Fibroblast of lung (primary cell): ENCODE results near the gene ADARB1.

Experiments used
- CTCF ChIP-seq, 2 donors: IDR thresholded peaks in 1 of 2; conservative IDR thresholded peaks in 1 of 2; 1 replicate in 1 of 2; 2 replicates in 1 of 2; pipeline ENCODE4 v1.5.1; 2011 to 2012; ENCODE audit warnings: low read length in 2 of 2, control low read depth in 1 of 2, inconsistent platforms in 1 of 2, low read depth in 1 of 2, mild to moderate bottlenecking in 1 of 2
- EZH2 ChIP-seq: IDR thresholded peaks from 2 replicates; pipeline ENCODE4 v1.5.1; 2012; ENCODE audit warnings: low read length, control low read depth, mild to moderate bottlenecking; ENCODE audit errors: missing control alignments

- TF ChIP-seq CTCF (conservative IDR thresholded peaks at IDR 0.05 in 1 of 2, IDR thresholded peaks at IDR 0.05 in 1 of 2; ENCODE audit: low read depth in 1 of 2, low read length in 2 of 2) (no peak), EZH2 (no peak)
Observed at GRCh38 chr21:45137612-45137937, 63.2 kb downstream of the ADARB1 start.
